HepG2 (cell line): Measurements from ENCODE around the gene LIPT1. TPM values are rescaled to one million over a fixed set of nuclear protein-coding genes. Genes with fewer than 3 reads are reported as not detected.

Experiments
- AGO1 ChIP-seq: fragments of 200-400 bp; formaldehyde crosslinking; IDR thresholded peaks from 2 replicates; pipeline ENCODE4 v1.6.1; 2017; ENCODE audit warnings: mild to moderate bottlenecking, low read depth, low read length, moderate library complexity; ENCODE audit not compliant: poor library complexity, severe bottlenecking
- CC2D1A ChIP-seq: sonication (generic); formaldehyde crosslinking; IDR thresholded peaks from 2 replicates; pipeline ENCODE4 v1.8.1; 2023; ENCODE audit warnings: mild to moderate bottlenecking, missing genetic modification reagents
- CHD4 ChIP-seq: fragments of 200-600 bp; sonication (generic); IDR thresholded peaks from 2 replicates; pipeline ENCODE4 v1.7.0; 2017; ENCODE audit warnings: mild to moderate bottlenecking, low read length, borderline replicate concordance
- FOXM1 ChIP-seq: sonication (generic); formaldehyde crosslinking; IDR thresholded peaks from 2 replicates; pipeline ENCODE4 v1.5.0; 2020; ENCODE audit warnings: missing genetic modification reagents
- MAF1 ChIP-seq: sonication (generic); formaldehyde crosslinking; IDR thresholded peaks from 2 replicates; pipeline ENCODE4 v1.5.0; 2020; ENCODE audit warnings: missing genetic modification reagents, borderline replicate concordance
- NR1H2 ChIP-seq: sonication (generic); formaldehyde crosslinking; IDR thresholded peaks from 2 replicates; pipeline ENCODE4 v1.8.1; 2022; ENCODE audit warnings: low read depth, missing genetic modification reagents, borderline replicate concordance
- RELA ChIP-seq: sonication (generic); formaldehyde crosslinking; IDR thresholded peaks from 2 replicates; pipeline ENCODE4 v1.4.0; 2020; ENCODE audit warnings: missing genetic modification reagents
- SMAD3 ChIP-seq: sonication (generic); formaldehyde crosslinking; IDR thresholded peaks from 2 replicates; pipeline ENCODE4 v1.4.0; 2020; ENCODE audit warnings: missing genetic modification reagents
- ZNF232 ChIP-seq: sonication (generic); formaldehyde crosslinking; IDR thresholded peaks from 2 replicates; pipeline ENCODE4 v1.4.0; 2020; ENCODE audit warnings: missing genetic modification reagents, borderline replicate concordance
- ZNF24 ChIP-seq: fragments of 450-650 bp; IDR thresholded peaks from 2 replicates; pipeline ENCODE4 v1.6.1; 2017; ENCODE audit warnings: antibody characterized with exemption, mild to moderate bottlenecking
- ZNF614 ChIP-seq: IDR thresholded peaks from 2 replicates; pipeline ENCODE4 v1.6.1; 2018; ENCODE audit warnings: missing biosample characterization, missing genetic modification reagents, inconsistent platforms, borderline replicate concordance
- polyA plus RNA-seq, 8 experiments: library from polyadenylated mRNA; depleted of rRNA in 3 of 8; stranded (reverse) in 7 of 8; unstranded in 1 of 8; fragments of >200 nt; fragmentation: Illumina TruSeq in 4 of 8; extraction: Trizol in 4 of 8; gene quantifications; 2 replicates each; pipeline versions ENCODE4 v1.2.1 to v1.2.3, GENCODE V29; 2011 to 2016; ENCODE audit warnings: low read depth in 4 of 8, missing spikeins in 1 of 8, mixed read lengths in 1 of 8; ENCODE audit not compliant: insufficient read depth in 1 of 8
- total RNA-seq, 5 experiments: library from RNA; depleted of rRNA; stranded (reverse); fragments of >200 nt; fragmentation: Illumina TruSeq; extraction: Trizol; gene quantifications; 2 replicates each; pipeline ENCODE4 v1.2.3, GENCODE V29; 2016; ENCODE audit warnings: low read depth in 1 of 5
- TF ChIP-seq, protein P1 (sequence below): sonication (generic); formaldehyde crosslinking; IDR thresholded peaks from 2 replicates; pipeline ENCODE4 v1.4.0; 2020; ENCODE audit warnings: mild to moderate bottlenecking, missing genetic modification reagents
- TF ChIP-seq, protein P2 (sequence below): sonication (generic); formaldehyde crosslinking; IDR thresholded peaks from 2 replicates; pipeline ENCODE4 v1.5.1; 2020; ENCODE audit warnings: mild to moderate bottlenecking, missing genetic modification reagents, borderline replicate concordance
- TF ChIP-seq, protein P3 (sequence below): sonication (generic); formaldehyde crosslinking; IDR thresholded peaks from 2 replicates; pipeline ENCODE4 v1.4.0; 2020; ENCODE audit warnings: missing genetic modification reagents

LIPT1 gene
- total and polyA plus RNA-seq, 2 of the 13 experiments (the other 11 are each of a cell fraction or from before 2014, with no cell fraction given) = 8.0 to 9.6 TPM

DNA sequence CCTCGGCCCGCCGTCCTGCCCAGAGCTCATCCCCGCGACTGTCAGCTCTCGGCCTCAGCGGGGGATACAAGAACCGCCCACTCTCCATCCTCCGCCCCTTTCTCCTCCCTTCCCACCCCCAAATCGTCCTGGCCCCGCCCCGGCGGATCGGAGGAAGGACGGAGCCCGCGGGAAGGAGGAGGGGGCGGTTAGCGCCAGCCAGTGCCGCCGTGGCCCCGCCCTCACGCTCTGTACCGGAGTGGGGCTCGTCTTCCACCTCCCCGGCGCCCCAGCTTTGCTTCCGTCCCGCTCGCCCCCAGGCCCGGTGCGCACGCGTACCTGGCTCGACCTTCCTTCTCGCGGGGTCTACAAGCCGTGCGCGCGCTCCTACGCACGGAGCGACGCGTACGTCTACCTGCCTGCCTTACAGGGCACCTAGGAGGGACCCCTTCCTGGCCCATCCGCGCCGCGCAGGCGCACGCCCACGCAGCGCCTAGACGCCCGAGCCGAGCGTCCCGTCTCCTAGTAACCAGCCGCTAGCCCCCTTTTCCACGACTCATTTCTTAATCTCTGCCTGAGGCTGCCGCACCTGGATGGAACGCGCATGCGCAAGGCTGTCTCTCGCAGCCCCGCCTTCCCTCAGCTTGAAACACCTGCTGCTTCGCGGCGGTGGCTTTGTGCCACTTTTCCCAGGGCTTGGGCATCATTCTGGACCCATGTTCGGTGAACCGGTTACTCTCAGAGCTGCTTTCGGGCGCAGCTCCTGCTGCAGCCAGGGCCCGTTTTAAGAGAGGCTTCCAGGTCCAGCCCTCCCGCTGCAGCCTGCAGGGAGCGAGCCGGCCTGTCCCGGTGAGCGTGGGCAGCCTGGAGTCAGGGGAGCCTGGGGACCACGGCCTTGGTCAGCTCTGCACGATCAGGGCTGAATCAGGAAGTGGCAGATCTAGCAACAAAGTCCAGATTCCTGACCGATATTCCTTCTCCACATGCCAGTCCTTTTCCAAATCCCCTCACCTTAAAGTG lies 13.4 kb upstream of the LIPT1 start, which contains the start of gene C2orf15 (continued):
- TF ChIP-seq, protein P1, sequence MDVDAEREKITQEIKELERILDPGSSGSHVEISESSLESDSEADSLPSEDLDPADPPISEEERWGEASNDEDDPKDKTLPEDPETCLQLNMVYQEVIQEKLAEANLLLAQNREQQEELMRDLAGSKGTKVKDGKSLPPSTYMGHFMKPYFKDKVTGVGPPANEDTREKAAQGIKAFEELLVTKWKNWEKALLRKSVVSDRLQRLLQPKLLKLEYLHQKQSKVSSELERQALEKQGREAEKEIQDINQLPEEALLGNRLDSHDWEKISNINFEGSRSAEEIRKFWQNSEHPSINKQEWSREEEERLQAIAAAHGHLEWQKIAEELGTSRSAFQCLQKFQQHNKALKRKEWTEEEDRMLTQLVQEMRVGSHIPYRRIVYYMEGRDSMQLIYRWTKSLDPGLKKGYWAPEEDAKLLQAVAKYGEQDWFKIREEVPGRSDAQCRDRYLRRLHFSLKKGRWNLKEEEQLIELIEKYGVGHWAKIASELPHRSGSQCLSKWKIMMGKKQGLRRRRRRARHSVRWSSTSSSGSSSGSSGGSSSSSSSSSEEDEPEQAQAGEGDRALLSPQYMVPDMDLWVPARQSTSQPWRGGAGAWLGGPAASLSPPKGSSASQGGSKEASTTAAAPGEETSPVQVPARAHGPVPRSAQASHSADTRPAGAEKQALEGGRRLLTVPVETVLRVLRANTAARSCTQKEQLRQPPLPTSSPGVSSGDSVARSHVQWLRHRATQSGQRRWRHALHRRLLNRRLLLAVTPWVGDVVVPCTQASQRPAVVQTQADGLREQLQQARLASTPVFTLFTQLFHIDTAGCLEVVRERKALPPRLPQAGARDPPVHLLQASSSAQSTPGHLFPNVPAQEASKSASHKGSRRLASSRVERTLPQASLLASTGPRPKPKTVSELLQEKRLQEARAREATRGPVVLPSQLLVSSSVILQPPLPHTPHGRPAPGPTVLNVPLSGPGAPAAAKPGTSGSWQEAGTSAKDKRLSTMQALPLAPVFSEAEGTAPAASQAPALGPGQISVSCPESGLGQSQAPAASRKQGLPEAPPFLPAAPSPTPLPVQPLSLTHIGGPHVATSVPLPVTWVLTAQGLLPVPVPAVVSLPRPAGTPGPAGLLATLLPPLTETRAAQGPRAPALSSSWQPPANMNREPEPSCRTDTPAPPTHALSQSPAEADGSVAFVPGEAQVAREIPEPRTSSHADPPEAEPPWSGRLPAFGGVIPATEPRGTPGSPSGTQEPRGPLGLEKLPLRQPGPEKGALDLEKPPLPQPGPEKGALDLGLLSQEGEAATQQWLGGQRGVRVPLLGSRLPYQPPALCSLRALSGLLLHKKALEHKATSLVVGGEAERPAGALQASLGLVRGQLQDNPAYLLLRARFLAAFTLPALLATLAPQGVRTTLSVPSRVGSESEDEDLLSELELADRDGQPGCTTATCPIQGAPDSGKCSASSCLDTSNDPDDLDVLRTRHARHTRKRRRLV (CRISPR knock-in tag) = peak; percentile 81
- peak; percentile 91 for TF ChIP-seq ZNF232 (CRISPR knock-in tag)
- TF ChIP-seq ZNF614 (CRISPR knock-in tag) = peak; percentile 76
- TF ChIP-seq, protein P2, sequence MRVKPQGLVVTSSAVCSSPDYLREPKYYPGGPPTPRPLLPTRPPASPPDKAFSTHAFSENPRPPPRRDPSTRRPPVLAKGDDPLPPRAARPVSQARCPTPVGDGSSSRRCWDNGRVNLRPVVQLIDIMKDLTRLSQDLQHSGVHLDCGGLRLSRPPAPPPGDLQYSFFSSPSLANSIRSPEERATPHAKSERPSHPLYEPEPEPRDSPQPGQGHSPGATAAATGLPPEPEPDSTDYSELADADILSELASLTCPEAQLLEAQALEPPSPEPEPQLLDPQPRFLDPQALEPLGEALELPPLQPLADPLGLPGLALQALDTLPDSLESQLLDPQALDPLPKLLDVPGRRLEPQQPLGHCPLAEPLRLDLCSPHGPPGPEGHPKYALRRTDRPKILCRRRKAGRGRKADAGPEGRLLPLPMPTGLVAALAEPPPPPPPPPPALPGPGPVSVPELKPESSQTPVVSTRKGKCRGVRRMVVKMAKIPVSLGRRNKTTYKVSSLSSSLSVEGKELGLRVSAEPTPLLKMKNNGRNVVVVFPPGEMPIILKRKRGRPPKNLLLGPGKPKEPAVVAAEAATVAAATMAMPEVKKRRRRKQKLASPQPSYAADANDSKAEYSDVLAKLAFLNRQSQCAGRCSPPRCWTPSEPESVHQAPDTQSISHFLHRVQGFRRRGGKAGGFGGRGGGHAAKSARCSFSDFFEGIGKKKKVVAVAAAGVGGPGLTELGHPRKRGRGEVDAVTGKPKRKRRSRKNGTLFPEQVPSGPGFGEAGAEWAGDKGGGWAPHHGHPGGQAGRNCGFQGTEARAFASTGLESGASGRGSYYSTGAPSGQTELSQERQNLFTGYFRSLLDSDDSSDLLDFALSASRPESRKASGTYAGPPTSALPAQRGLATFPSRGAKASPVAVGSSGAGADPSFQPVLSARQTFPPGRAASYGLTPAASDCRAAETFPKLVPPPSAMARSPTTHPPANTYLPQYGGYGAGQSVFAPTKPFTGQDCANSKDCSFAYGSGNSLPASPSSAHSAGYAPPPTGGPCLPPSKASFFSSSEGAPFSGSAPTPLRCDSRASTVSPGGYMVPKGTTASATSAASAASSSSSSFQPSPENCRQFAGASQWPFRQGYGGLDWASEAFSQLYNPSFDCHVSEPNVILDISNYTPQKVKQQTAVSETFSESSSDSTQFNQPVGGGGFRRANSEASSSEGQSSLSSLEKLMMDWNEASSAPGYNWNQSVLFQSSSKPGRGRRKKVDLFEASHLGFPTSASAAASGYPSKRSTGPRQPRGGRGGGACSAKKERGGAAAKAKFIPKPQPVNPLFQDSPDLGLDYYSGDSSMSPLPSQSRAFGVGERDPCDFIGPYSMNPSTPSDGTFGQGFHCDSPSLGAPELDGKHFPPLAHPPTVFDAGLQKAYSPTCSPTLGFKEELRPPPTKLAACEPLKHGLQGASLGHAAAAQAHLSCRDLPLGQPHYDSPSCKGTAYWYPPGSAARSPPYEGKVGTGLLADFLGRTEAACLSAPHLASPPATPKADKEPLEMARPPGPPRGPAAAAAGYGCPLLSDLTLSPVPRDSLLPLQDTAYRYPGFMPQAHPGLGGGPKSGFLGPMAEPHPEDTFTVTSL (CRISPR knock-in tag) = no peak
- TF ChIP-seq, protein P3, sequence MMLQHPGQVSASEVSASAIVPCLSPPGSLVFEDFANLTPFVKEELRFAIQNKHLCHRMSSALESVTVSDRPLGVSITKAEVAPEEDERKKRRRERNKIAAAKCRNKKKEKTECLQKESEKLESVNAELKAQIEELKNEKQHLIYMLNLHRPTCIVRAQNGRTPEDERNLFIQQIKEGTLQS (CRISPR knock-in tag) = 0 out of 2 replicates have a peak, but pooled peaks have one; percentile 5
- no peak for TF ChIP-seq CHD4
- no peak for TF ChIP-seq ZNF24
- TF ChIP-seq AGO1 = peak; percentile 51
- peak; percentile 31; the same call in 1 of the 2 replicates for TF ChIP-seq NR1H2 (CRISPR knock-in tag)
- TF ChIP-seq FOXM1 (CRISPR knock-in tag) = no peak
- TF ChIP-seq RELA (CRISPR knock-in tag) = peak; percentile 84; the same call in 1 of the 2 replicates
- no peak; the same call in none of the 2 replicates for TF ChIP-seq SMAD3 (CRISPR knock-in tag)
- TF ChIP-seq CC2D1A (CRISPR knock-in tag) = no peak
- TF ChIP-seq MAF1 (CRISPR knock-in tag) = peak; percentile 75; the same call in 1 of the 2 replicates
